HG02970 (cell line): Measurements from ENCODE around the gene ZBTB17.
"Not testable (repeated sequence)": the region's sequence is repeated elsewhere in the genome, so short reads cannot be mapped to it uniquely, and the experiment has no call there.

Source experiments
- ATAC-seq: cut with Tn5 transposase; IDR thresholded peaks from one replicate; pipeline ENCODE4 v1.9.1; 2021; ENCODE audit warnings: mild to moderate bottlenecking, moderate library complexity, moderate number of reproducible peaks; ENCODE audit not compliant: unreplicated experiment, low FRiP score

ZBTB17 gene

GRCh38 chr1:16012590-16013219 is 36.8 kb upstream of the ZBTB17 start:
- ATAC-seq = no peak

- ATAC-seq = no peak
Measured at GRCh38 chr1:16011936-16012589, 36.2 kb upstream of the ZBTB17 start.

- ATAC-seq = no peak
Measured at GRCh38 chr1:16010837-16011236, 34.9 kb upstream of the ZBTB17 start.

GRCh38 chr1:16009678-16010077 is 33.8 kb upstream of the ZBTB17 start:
- ATAC-seq = no peak

GRCh38 chr1:16009030-16009460 is 33.1 kb upstream of the ZBTB17 start:
- ATAC-seq = no peak

- no peak for ATAC-seq
Measured at GRCh38 chr1:16007671-16008341, 31.9 kb upstream of the ZBTB17 start.

- no peak for ATAC-seq
Measured at GRCh38 chr1:16006552-16007485, 30.9 kb upstream of the ZBTB17 start.

GRCh38 chr1:16006010-16006409 is 30.1 kb upstream of the ZBTB17 start:
- no peak for ATAC-seq

- no peak for ATAC-seq
Measured at GRCh38 chr1:16005597-16005996, 29.7 kb upstream of the ZBTB17 start.

- ATAC-seq = not testable (repeated sequence)
Measured at GRCh38 chr1:16001274-16001673, 25.4 kb upstream of the ZBTB17 start.

- ATAC-seq = no peak
Measured at GRCh38 chr1:15998929-15999328, 23.0 kb upstream of the ZBTB17 start.

GRCh38 chr1:15997637-15998280 is 21.9 kb upstream of the ZBTB17 start:
- no peak for ATAC-seq

GRCh38 chr1:15997076-15997585 is 21.2 kb upstream of the ZBTB17 start:
- ATAC-seq = no peak

- ATAC-seq = no peak
Measured at GRCh38 chr1:15994590-15995351, 18.9 kb upstream of the ZBTB17 start.

GRCh38 chr1:15994081-15994480 is 18.2 kb upstream of the ZBTB17 start:
- ATAC-seq = no peak

GRCh38 chr1:15993666-15994065 is 17.8 kb upstream of the ZBTB17 start:
- no peak for ATAC-seq

GRCh38 chr1:15992582-15993500 is 16.9 kb upstream of the ZBTB17 start:
- ATAC-seq = no peak

GRCh38 chr1:15992187-15992553 is 16.3 kb upstream of the ZBTB17 start:
- no peak for ATAC-seq
